Thymus (tissue), 11 donors: ENCODE results near the gene CA4. TPM values are rescaled to one million over a fixed set of nuclear protein-coding genes. Genes with fewer than 3 reads are reported as not detected.
"Not testable (repeated sequence)": the region's sequence is repeated elsewhere in the genome, so short reads cannot be mapped to it uniquely, and the experiment has no call there.

Source experiments
- DNase-seq, 9 donors: peaks; one replicate each; pipeline ENCODE4 v3.0.0-alpha.2; 2013; ENCODE audit warnings: low spot score in 9 of 9, low read depth in 6 of 9, missing footprints in 1 of 9
- H3K27ac ChIP-seq, 2 donors: one replicate each; pipeline ENCODE4 v1.5.1; 2013; ENCODE audit warnings: control low read depth in 1 of 2, low read depth in 1 of 2, low read length in 1 of 2, mild to moderate bottlenecking in 1 of 2, moderate library complexity in 1 of 2
- H3K27me3 ChIP-seq, 2 donors: one replicate each; pipeline ENCODE4 v1.5.1; 2013; ENCODE audit warnings: low read length in 1 of 2; ENCODE audit not compliant: control insufficient read depth in 2 of 2, insufficient read depth in 1 of 2
- H3K36me3 ChIP-seq, 2 donors: one replicate each; pipeline ENCODE4 v1.5.1; 2013; ENCODE audit warnings: low read length in 1 of 2, mild to moderate bottlenecking in 1 of 2, moderate library complexity in 1 of 2; ENCODE audit not compliant: control insufficient read depth in 2 of 2, insufficient read depth in 2 of 2
- H3K4me1 ChIP-seq, 2 donors: one replicate each; pipeline ENCODE4 v1.5.1; 2013; ENCODE audit warnings: low read length in 2 of 2; ENCODE audit not compliant: control insufficient read depth in 2 of 2, insufficient read depth in 2 of 2
- H3K4me3 ChIP-seq, 2 donors: one replicate each; pipeline ENCODE4 v1.5.1; 2013; ENCODE audit warnings: low read length in 2 of 2, control low read depth in 1 of 2, mild to moderate bottlenecking in 1 of 2
- H3K9me3 ChIP-seq, 2 donors: one replicate each; pipeline ENCODE4 v1.5.1; 2013; ENCODE audit warnings: low read length in 1 of 2, mild to moderate bottlenecking in 1 of 2; ENCODE audit not compliant: control insufficient read depth in 2 of 2, insufficient read depth in 1 of 2
- WGBS: extraction: QIAGEN DNeasy Blood & Tissue Kit; methylation state at CpG from one replicate; pipeline ENCODE4 v1.1.7; 2013; 5-methylcytosine and 5-hydroxymethylcytosine counted together
- polyA plus RNA-seq: library from polyadenylated mRNA; stranded (reverse); fragments of 200-250 nt; gene quantifications from one replicate; pipeline ENCODE4 v1.2.3, GENCODE V29; 2013
- total RNA-seq: library from RNA; stranded (reverse); fragments of 120-200 nt; gene quantifications from one replicate; pipeline ENCODE4 v1.2.4, GENCODE V29; 2013
- donor health status: healthy.

Gene CA4
- total and polyA plus RNA-seq, 2 donors = 0.94 to 6.9 TPM

DNA sequence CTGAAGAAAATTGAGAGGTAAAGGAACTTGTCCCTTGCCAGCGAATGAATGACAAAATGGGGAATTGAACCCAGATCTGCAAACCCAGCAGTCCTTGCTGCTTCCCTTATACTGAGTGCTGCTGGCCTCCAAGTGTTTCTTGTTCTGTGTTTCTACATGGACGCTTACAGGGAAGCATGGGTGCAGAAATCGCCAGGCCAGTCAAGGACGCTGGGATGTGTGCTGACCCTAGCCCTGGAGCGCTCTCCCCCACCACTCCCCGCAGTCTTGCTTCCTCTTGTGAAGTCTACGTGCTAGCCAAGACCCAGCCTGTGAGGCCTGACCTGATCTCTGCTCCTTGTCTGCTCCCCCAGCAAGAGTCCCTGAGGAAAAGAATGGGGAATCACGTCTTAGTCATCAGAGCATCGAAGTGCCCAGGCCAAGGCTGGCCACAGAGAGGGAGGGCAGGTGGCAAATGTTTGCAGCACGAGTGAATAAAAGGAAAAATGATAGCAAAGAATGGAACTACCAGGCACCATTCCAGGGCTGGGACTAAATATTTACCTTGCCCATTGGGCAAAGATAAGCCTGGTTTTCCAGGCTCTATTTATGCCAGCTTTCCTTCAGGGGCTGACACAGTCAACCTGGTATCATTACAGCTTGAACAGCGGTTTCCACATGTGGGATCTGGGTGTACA, 17.4 kb downstream of the CA4 start:
- peaks cover 0 to 10% of the 10 kb centered on the region in 2 donors for H3K27me3 ChIP-seq
- H3K36me3 ChIP-seq = no peaks in the 10 kb centered on the region
- DNase-seq = no peak
- H3K4me1 ChIP-seq = peaks cover 3% of the 10 kb centered on the region in 2 donors
- H3K27ac ChIP-seq = no peak overlapping the region
- H3K4me3 ChIP-seq = no peak overlapping the region
- WGBS = 95% methylated on average over 11 of the region's 11 CpGs
- H3K9me3 ChIP-seq = no peaks in the 10 kb centered on the region

GRCh38 chr17:60168654-60169053, 18.9 kb downstream of the CA4 start:
- no peaks in the 10 kb centered on the region for H3K36me3 ChIP-seq
- no peaks in the 10 kb centered on the region for H3K9me3 ChIP-seq
- H3K4me1 ChIP-seq = peaks cover 3% of the 10 kb centered on the region in 2 donors
- no peak overlapping the region for H3K4me3 ChIP-seq
- H3K27me3 ChIP-seq = no peaks in the 10 kb centered on the region
- 93% methylated on average over 7 of the region's 7 CpGs for WGBS
- no peak for DNase-seq
- H3K27ac ChIP-seq = no peak overlapping the region

- peak in 2 of 9 donors; percentile 24 to 47 for DNase-seq
- no peaks in the 10 kb centered on the region for H3K27me3 ChIP-seq
- no peaks in the 10 kb centered on the region for H3K9me3 ChIP-seq
- no peak overlapping the region for H3K27ac ChIP-seq
- H3K36me3 ChIP-seq = no peaks in the 10 kb centered on the region
- peaks cover 3% of the 10 kb centered on the region in 2 donors for H3K4me1 ChIP-seq
- 89% methylated on average over 10 of the region's 10 CpGs for WGBS
- no peak overlapping the region for H3K4me3 ChIP-seq
These were observed 20.4 kb downstream of the CA4 start for GRCh38 chr17:60169921-60170817.

GRCh38 chr17:60170835-60171752, 21.3 kb downstream of the CA4 start:
- 95% methylated on average over 8 of the region's 8 CpGs for WGBS
- no peak for DNase-seq
- Histone ChIP-seq H3K4me3 (no peak overlapping the region), H3K9me3 (no peaks in the 10 kb centered on the region), H3K36me3 (no peaks in the 10 kb centered on the region), H3K27ac (no peak overlapping the region), H3K27me3 (no peaks in the 10 kb centered on the region), H3K4me1 (peaks cover 3% of the 10 kb centered on the region in 2 donors)

DNA sequence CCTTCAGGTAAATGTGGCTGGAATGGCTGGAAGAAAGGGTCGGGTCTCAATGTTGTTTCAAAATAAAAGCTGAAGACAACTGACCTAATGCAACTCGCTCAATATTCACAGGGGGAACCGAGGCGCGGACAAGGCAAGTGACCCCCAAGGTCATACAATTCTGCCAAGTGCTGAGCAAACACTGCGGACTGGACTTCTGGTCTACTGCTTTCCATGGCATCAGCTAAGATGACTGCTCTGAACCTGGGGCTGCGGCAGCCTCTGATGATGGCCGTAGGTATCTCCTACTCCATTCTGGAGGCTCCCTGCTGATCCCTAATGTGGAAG, 21.9 kb downstream of the CA4 start:
- H3K4me3 ChIP-seq = no peak overlapping the region
- DNase-seq = no peak
- H3K4me1 ChIP-seq = peaks cover 3% of the 10 kb centered on the region in 2 donors
- H3K9me3 ChIP-seq = no peaks in the 10 kb centered on the region
- H3K36me3 ChIP-seq = peaks cover 0 to under 1% of the 10 kb centered on the region in 2 donors
- 99% methylated on average over 8 of the region's 8 CpGs for WGBS
- H3K27me3 ChIP-seq = no peaks in the 10 kb centered on the region
- no peak overlapping the region for H3K27ac ChIP-seq

GRCh38 chr17:60173304-60173819, 23.6 kb downstream of the CA4 start:
- Histone ChIP-seq H3K4me3 (no peak overlapping the region), H3K27ac (no peak overlapping the region), H3K4me1 (peaks cover 3% of the 10 kb centered on the region in 2 donors), H3K36me3 (peaks cover 3 to 6% of the 10 kb centered on the region in 2 donors), H3K27me3 (no peaks in the 10 kb centered on the region), H3K9me3 (no peaks in the 10 kb centered on the region)
- 95% methylated on average over 2 of the region's 2 CpGs for WGBS
- DNase-seq = no peak

DNA sequence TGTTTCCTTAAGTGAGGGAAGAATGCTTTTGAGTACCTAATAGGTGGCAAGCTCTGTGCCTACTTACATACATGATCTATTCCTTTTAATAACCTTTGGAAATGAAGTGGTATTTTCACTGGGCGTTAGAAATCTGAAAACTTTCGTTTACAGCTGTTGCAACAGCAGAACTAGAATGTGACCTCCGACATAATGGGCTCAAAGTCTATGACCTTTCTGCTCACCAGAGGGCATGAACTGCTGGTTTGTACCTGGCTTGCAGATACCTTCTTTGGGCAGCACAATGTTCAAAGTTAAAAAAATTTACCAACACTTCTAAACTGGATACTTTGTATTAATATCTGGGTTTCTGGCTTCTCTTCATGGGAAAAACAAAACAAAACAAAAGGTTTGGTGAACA, 24.3 kb downstream of the CA4 start:
- 97% methylated on average over 3 of the region's 3 CpGs for WGBS
- no peaks in the 10 kb centered on the region for H3K9me3 ChIP-seq
- H3K4me3 ChIP-seq = no peak overlapping the region
- DNase-seq = no peak
- H3K27ac ChIP-seq = no peak overlapping the region
- H3K4me1 ChIP-seq = peaks cover 3% of the 10 kb centered on the region in 2 donors
- H3K36me3 ChIP-seq = peaks cover 5 to 7% of the 10 kb centered on the region in 2 donors
- no peaks in the 10 kb centered on the region for H3K27me3 ChIP-seq

- not testable (repeated sequence) for H3K4me1 ChIP-seq, H3K36me3 ChIP-seq, H3K4me3 ChIP-seq, DNase-seq, H3K27me3 ChIP-seq, H3K27ac ChIP-seq, H3K9me3 ChIP-seq
- WGBS = 98% methylated on average over 6 of the region's 6 CpGs
These were observed 25.0 kb downstream of the CA4 start for GRCh38 chr17:60174767-60175166.
